Muscle layer of colon (tissue), 2 donors: ENCODE measurements around the gene UBB.
A peak's percentile ranks its signal among the peaks of the same experiment; 100 is the strongest.
"Not testable (repeated sequence)": the region's sequence is repeated elsewhere in the genome, so short reads cannot be mapped to it uniquely, and the experiment has no call there.

ENCODE experiments used
- H3K27ac ChIP-seq: one replicate; pipeline ENCODE4 v1.7.0; 2013; ENCODE audit warnings: low read depth, mild to moderate bottlenecking, low read length, moderate library complexity
- H3K27me3 ChIP-seq, 2 donors: one replicate each; pipeline ENCODE4 v1.7.0; 2013; ENCODE audit warnings: low read length in 2 of 2, mild to moderate bottlenecking in 2 of 2; ENCODE audit not compliant: insufficient read depth in 2 of 2, control insufficient read depth in 1 of 2
- H3K36me3 ChIP-seq: one replicate; pipeline ENCODE4 v1.7.0; 2013; ENCODE audit warnings: mild to moderate bottlenecking, low read length; ENCODE audit not compliant: insufficient read depth
- H3K4me1 ChIP-seq: one replicate; pipeline ENCODE4 v1.7.0; 2013; ENCODE audit warnings: mild to moderate bottlenecking, low read length; ENCODE audit not compliant: insufficient read depth
- H3K4me3 ChIP-seq, 2 donors: one replicate each; pipeline ENCODE4 v1.7.0; 2013; ENCODE audit warnings: low read length in 2 of 2, low read depth in 1 of 2, mild to moderate bottlenecking in 1 of 2, moderate library complexity in 1 of 2
- H3K9ac ChIP-seq: one replicate; pipeline ENCODE4 v1.7.0; 2013; ENCODE audit warnings: low read length
- H3K9me3 ChIP-seq: one replicate; pipeline ENCODE4 v1.7.0; 2013; ENCODE audit warnings: mild to moderate bottlenecking, low read length
- donor health status: abdominal sarcoma.
- donor health status: Adenocarcinoma of cecum.

UBB gene

GRCh38 chr17:16378636-16379282, 2.1 kb upstream of the UBB start:
- H3K36me3 ChIP-seq: peaks cover 17% of the 10 kb centered on the region
- no peaks in the 10 kb centered on the region for H3K9me3 ChIP-seq
- no peak overlapping the region for H3K4me3 ChIP-seq
- H3K4me1 ChIP-seq: peaks cover 13% of the 10 kb centered on the region
- no peak overlapping the region for H3K27ac ChIP-seq
- H3K9ac ChIP-seq: no peak overlapping the region
- no peaks in the 10 kb centered on the region for H3K27me3 ChIP-seq

- Histone ChIP-seq H3K36me3 (peaks cover 21% of the 10 kb centered on the region), H3K9me3 (no peaks in the 10 kb centered on the region), H3K4me1 (peaks cover 13% of the 10 kb centered on the region), H3K4me3 (no peak overlapping the region), H3K27me3 (no peaks in the 10 kb centered on the region), H3K9ac (no peak overlapping the region), H3K27ac (no peak overlapping the region)
Observed at GRCh38 chr17:16379654-16380053, 1.2 kb upstream of the UBB start.

- H3K27ac ChIP-seq: peak overlapping the region; percentile 92
- no peaks in the 10 kb centered on the region for H3K27me3 ChIP-seq
- peaks cover 15% of the 10 kb centered on the region for H3K4me1 ChIP-seq
- H3K36me3 ChIP-seq: peaks cover 21% of the 10 kb centered on the region
- peak overlapping the region; percentile 84 for H3K4me3 ChIP-seq
- peak overlapping the region; percentile 80 for H3K9ac ChIP-seq
- H3K9me3 ChIP-seq: no peaks in the 10 kb centered on the region
Observed at GRCh38 chr17:16381496-16381820, 567 bp downstream of the UBB start.

- no peak overlapping the region for H3K27ac ChIP-seq
- H3K36me3 ChIP-seq: peaks cover 21% of the 10 kb centered on the region
- H3K9ac ChIP-seq: no peak overlapping the region
- no peaks in the 10 kb centered on the region for H3K27me3 ChIP-seq
- H3K4me3 ChIP-seq: no peak overlapping the region
- peaks cover 17% of the 10 kb centered on the region for H3K4me1 ChIP-seq
- no peaks in the 10 kb centered on the region for H3K9me3 ChIP-seq
Observed at GRCh38 chr17:16383216-16383615, 2.3 kb downstream of the UBB start.

GRCh38 chr17:16383772-16384287, 2.9 kb downstream of the UBB start:
- Histone ChIP-seq H3K4me3 (no peak overlapping the region), H3K9me3 (no peaks in the 10 kb centered on the region), H3K9ac (no peak overlapping the region), H3K4me1 (peaks cover 17% of the 10 kb centered on the region), H3K27ac (no peak overlapping the region), H3K36me3 (peaks cover 21% of the 10 kb centered on the region), H3K27me3 (no peaks in the 10 kb centered on the region)

- Histone ChIP-seq H3K9me3 (no peaks in the 10 kb centered on the region), H3K9ac (no peak overlapping the region), H3K4me3 (no peak overlapping the region)
Observed at GRCh38 chr17:16384557-16384956, 3.7 kb downstream of the UBB start.

GRCh38 chr17:16386126-16386507, 5.2 kb downstream of the UBB start:
- not testable (repeated sequence) for H3K27ac ChIP-seq, H3K27me3 ChIP-seq, H3K9ac ChIP-seq, H3K9me3 ChIP-seq
- H3K4me3 ChIP-seq: peak overlapping the region in 1 of 2 donors; percentile 56
- peaks cover 21% of the 10 kb centered on the region for H3K36me3 ChIP-seq
- H3K4me1 ChIP-seq: peaks cover 17% of the 10 kb centered on the region

More at GRCh38 chr17:16384557-16384956, 3.7 kb downstream of the UBB start:
- no peaks in the 10 kb centered on the region for H3K27me3 ChIP-seq
- H3K4me1 ChIP-seq: peaks cover 17% of the 10 kb centered on the region
- no peak overlapping the region for H3K27ac ChIP-seq
- H3K36me3 ChIP-seq: peaks cover 21% of the 10 kb centered on the region

GRCh38 chr17:16391451-16391850, 10.6 kb downstream of the UBB start:
- Histone ChIP-seq H3K9me3 (no peaks in the 10 kb centered on the region), H3K4me3 (no peak overlapping the region), H3K27ac (no peak overlapping the region), H3K9ac (no peak overlapping the region), H3K27me3 (no peaks in the 10 kb centered on the region), H3K4me1 (peaks cover 2% of the 10 kb centered on the region), H3K36me3 (no peaks in the 10 kb centered on the region)

GRCh38 chr17:16392491-16392890, 11.6 kb downstream of the UBB start:
- H3K27ac ChIP-seq, H3K4me1 ChIP-seq, H3K4me3 ChIP-seq, H3K27me3 ChIP-seq, H3K9me3 ChIP-seq, H3K36me3 ChIP-seq, H3K9ac ChIP-seq: not testable (repeated sequence)

GRCh38 chr17:16395887-16396286, 15.0 kb downstream of the UBB start:
- H3K4me3 ChIP-seq, H3K36me3 ChIP-seq, H3K4me1 ChIP-seq, H3K27ac ChIP-seq, H3K27me3 ChIP-seq, H3K9me3 ChIP-seq, H3K9ac ChIP-seq: not testable (repeated sequence)

GRCh38 chr17:16396693-16397092, 15.8 kb downstream of the UBB start:
- not testable (repeated sequence) for H3K4me1 ChIP-seq, H3K27ac ChIP-seq, H3K9ac ChIP-seq, H3K36me3 ChIP-seq, H3K27me3 ChIP-seq, H3K9me3 ChIP-seq, H3K4me3 ChIP-seq
